Tibial nerve (tissue), 4 donors: ENCODE data around the gene KRTAP13-4.

Experiments
- EP300 ChIP-seq, 2 donors: sonication (generic); formaldehyde crosslinking; IDR thresholded peaks; one replicate each; pipeline ENCODE4 v1.6.1; 2017; ENCODE audit warnings: antibody characterized with exemption in 2 of 2, mild to moderate bottlenecking in 1 of 2
- TF ChIP-seq, protein P1 (sequence below), 5 experiments: fragments of 200-600 bp in 3 of 5; fragments of 450-650 bp in 2 of 5; sonication (generic) in 3 of 5; IDR thresholded peaks; one replicate each; pipeline ENCODE4 v1.5.1; 2016 to 2019; ENCODE audit warnings: antibody characterized with exemption in 5 of 5, mild to moderate bottlenecking in 3 of 5, moderate library complexity in 2 of 5

DNA sequence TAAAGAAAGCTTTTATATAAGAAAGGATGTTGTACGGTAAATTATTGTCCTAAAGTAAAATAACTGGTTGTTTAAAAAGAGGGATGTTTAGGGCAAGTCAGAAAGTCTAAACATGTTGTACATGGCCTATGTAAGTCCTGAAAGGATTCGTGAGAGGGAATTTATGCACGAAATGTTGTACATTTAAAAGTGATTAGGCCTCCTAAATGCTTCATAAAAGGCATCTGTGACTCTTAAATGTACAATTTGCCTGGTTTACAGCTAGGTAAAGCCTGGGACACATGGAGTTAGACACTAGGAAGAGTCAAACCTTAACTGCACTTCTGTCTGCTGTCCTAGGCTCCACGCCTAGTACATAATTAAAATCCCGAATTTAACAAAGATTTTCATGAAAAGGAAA is 14.0 kb upstream of the KRTAP13-4 start:
- TF ChIP-seq, protein P1, sequence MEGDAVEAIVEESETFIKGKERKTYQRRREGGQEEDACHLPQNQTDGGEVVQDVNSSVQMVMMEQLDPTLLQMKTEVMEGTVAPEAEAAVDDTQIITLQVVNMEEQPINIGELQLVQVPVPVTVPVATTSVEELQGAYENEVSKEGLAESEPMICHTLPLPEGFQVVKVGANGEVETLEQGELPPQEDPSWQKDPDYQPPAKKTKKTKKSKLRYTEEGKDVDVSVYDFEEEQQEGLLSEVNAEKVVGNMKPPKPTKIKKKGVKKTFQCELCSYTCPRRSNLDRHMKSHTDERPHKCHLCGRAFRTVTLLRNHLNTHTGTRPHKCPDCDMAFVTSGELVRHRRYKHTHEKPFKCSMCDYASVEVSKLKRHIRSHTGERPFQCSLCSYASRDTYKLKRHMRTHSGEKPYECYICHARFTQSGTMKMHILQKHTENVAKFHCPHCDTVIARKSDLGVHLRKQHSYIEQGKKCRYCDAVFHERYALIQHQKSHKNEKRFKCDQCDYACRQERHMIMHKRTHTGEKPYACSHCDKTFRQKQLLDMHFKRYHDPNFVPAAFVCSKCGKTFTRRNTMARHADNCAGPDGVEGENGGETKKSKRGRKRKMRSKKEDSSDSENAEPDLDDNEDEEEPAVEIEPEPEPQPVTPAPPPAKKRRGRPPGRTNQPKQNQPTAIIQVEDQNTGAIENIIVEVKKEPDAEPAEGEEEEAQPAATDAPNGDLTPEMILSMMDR (IDR thresholded peaks at IDR 0.05), result no peak
- TF ChIP-seq EP300 (IDR thresholded peaks at IDR 0.05), result no peak
